ENCODE measurements around the gene SLC39A3. TPM values are rescaled to one million over a fixed set of nuclear protein-coding genes. Genes with fewer than 3 reads are reported as not detected.

SLC39A3 gene
- total and polyA plus RNA-seq, 4 donors = 22.4 to 56.5 (median 42.7) TPM

GRCh38 chr19:2724148-2724557 is 15.7 kb downstream of the SLC39A3 start:
- DNase-seq (ENCODE audit: low read depth in 4 of 6, low spot score in 6 of 6) = no peak
- 48% methylated on average over 7 of the region's 7 CpGs for WGBS (ENCODE audit: insufficient coverage)
- Histone ChIP-seq H3K27ac (ENCODE audit: low read depth, low read length) (no peak overlapping the region), H3K4me3 (ENCODE audit: low read depth, low read length) (no peak overlapping the region), H3K4me1 (ENCODE audit: control insufficient read depth, insufficient read depth, low read length) (peaks cover 43% of the 10 kb centered on the region), H3K9me3 (ENCODE audit: control insufficient read depth, insufficient read depth, low read length) (no peaks in the 10 kb centered on the region), H3K36me3 (ENCODE audit: control insufficient read depth, insufficient read depth, low read length) (peaks cover 5% of the 10 kb centered on the region), H3K27me3 (ENCODE audit: control insufficient read depth, insufficient read depth, low read length) (peaks cover 21% of the 10 kb centered on the region)

- Histone ChIP-seq H3K36me3 (ENCODE audit: control insufficient read depth, insufficient read depth, low read length) (peaks cover 3% of the 10 kb centered on the region), H3K27me3 (ENCODE audit: control insufficient read depth, insufficient read depth, low read length) (peaks cover 21% of the 10 kb centered on the region), H3K4me3 (ENCODE audit: low read depth, low read length) (no peak overlapping the region), H3K27ac (ENCODE audit: low read depth, low read length) (no peak overlapping the region), H3K9me3 (ENCODE audit: control insufficient read depth, insufficient read depth, low read length) (no peaks in the 10 kb centered on the region), H3K4me1 (ENCODE audit: control insufficient read depth, insufficient read depth, low read length) (peaks cover 43% of the 10 kb centered on the region)
- DNase-seq (ENCODE audit: low read depth in 4 of 6, low spot score in 6 of 6) = no peak
- 74% methylated on average over 14 of the region's 14 CpGs for WGBS (ENCODE audit: insufficient coverage)
Measured at GRCh38 chr19:2723747-2724146, 16.1 kb downstream of the SLC39A3 start.

GRCh38 chr19:2723345-2723715 is 16.5 kb downstream of the SLC39A3 start:
- Histone ChIP-seq H3K4me3 (ENCODE audit: low read depth, low read length) (no peak overlapping the region), H3K9me3 (ENCODE audit: control insufficient read depth, insufficient read depth, low read length) (no peaks in the 10 kb centered on the region), H3K36me3 (ENCODE audit: control insufficient read depth, insufficient read depth, low read length) (peaks cover under 1% of the 10 kb centered on the region), H3K27ac (ENCODE audit: low read depth, low read length) (no peak overlapping the region), H3K4me1 (ENCODE audit: control insufficient read depth, insufficient read depth, low read length) (peaks cover 43% of the 10 kb centered on the region), H3K27me3 (ENCODE audit: control insufficient read depth, insufficient read depth, low read length) (peaks cover 21% of the 10 kb centered on the region)
- no peak for DNase-seq (ENCODE audit: low read depth in 4 of 6, low spot score in 6 of 6)
- 90% methylated on average over 11 of the region's 13 CpGs for WGBS (ENCODE audit: insufficient coverage)

- no peak overlapping the region for H3K27ac ChIP-seq (ENCODE audit: low read depth, low read length)
- WGBS (ENCODE audit: insufficient coverage) = 62% methylated on average over 28 of the region's 28 CpGs
- H3K4me1 ChIP-seq (ENCODE audit: control insufficient read depth, insufficient read depth, low read length) = peaks cover 45% of the 10 kb centered on the region
- peak in 1 of 6 donors; percentile 37 for DNase-seq (ENCODE audit: low read depth in 4 of 6, low spot score in 6 of 6)
- no peak overlapping the region for H3K4me3 ChIP-seq (ENCODE audit: low read depth, low read length)
- H3K36me3 ChIP-seq (ENCODE audit: control insufficient read depth, insufficient read depth, low read length) = peaks cover 5% of the 10 kb centered on the region
- H3K9me3 ChIP-seq (ENCODE audit: control insufficient read depth, insufficient read depth, low read length) = no peaks in the 10 kb centered on the region
- peaks cover 21% of the 10 kb centered on the region for H3K27me3 ChIP-seq (ENCODE audit: control insufficient read depth, insufficient read depth, low read length)
Measured at GRCh38 chr19:2722541-2723344, 17.1 kb downstream of the SLC39A3 start.

- DNase-seq (ENCODE audit: low read depth in 4 of 6, low spot score in 6 of 6) = peak in 2 of 6 donors; percentile 35 to 36
- H3K27ac ChIP-seq (ENCODE audit: low read depth, low read length) = no peak overlapping the region
- WGBS (ENCODE audit: insufficient coverage) = 20% methylated on average over 34 of the region's 39 CpGs
- peaks cover 14% of the 10 kb centered on the region for H3K36me3 ChIP-seq (ENCODE audit: control insufficient read depth, insufficient read depth, low read length)
- peaks cover 13% of the 10 kb centered on the region for H3K27me3 ChIP-seq (ENCODE audit: control insufficient read depth, insufficient read depth, low read length)
- H3K4me3 ChIP-seq (ENCODE audit: low read depth, low read length) = peak overlapping the region; percentile 38
- no peaks in the 10 kb centered on the region for H3K9me3 ChIP-seq (ENCODE audit: control insufficient read depth, insufficient read depth, low read length)
- H3K4me1 ChIP-seq (ENCODE audit: control insufficient read depth, insufficient read depth, low read length) = peaks cover 43% of the 10 kb centered on the region
Measured at GRCh38 chr19:2721570-2722540, 18.0 kb downstream of the SLC39A3 start.

- Histone ChIP-seq H3K36me3 (ENCODE audit: control insufficient read depth, insufficient read depth, low read length) (peaks cover 23% of the 10 kb centered on the region), H3K4me1 (ENCODE audit: control insufficient read depth, insufficient read depth, low read length) (peaks cover 40% of the 10 kb centered on the region), H3K9me3 (ENCODE audit: control insufficient read depth, insufficient read depth, low read length) (no peaks in the 10 kb centered on the region), H3K4me3 (ENCODE audit: low read depth, low read length) (peak within 1 kb of the TSS; percentile 48), H3K27me3 (ENCODE audit: control insufficient read depth, insufficient read depth, low read length) (peaks cover 5% of the 10 kb centered on the region), H3K27ac (ENCODE audit: low read depth, low read length) (peak within 1 kb of the TSS; percentile 40)
- DNase-seq (ENCODE audit: low read depth in 4 of 6, low spot score in 6 of 6) = peak in 2 of 6 donors; percentile 58 to 67
- WGBS (ENCODE audit: insufficient coverage) = under 1% methylated on average over 77 of the region's 100 CpGs
Measured at GRCh38 chr19:2720777-2721569, 18.8 kb downstream of the SLC39A3 start, which contains the start of gene DIRAS1. Gene DIRAS1, minus strand, starts transcription at chr19:2721372. Its CDS starts 3,566 bp downstream, at chr19:2717806.

- Histone ChIP-seq H3K9me3 (ENCODE audit: control insufficient read depth, insufficient read depth, low read length) (peaks cover 2% of the 10 kb centered on the region), H3K4me1 (ENCODE audit: control insufficient read depth, insufficient read depth, low read length) (peaks cover 40% of the 10 kb centered on the region), H3K27me3 (ENCODE audit: control insufficient read depth, insufficient read depth, low read length) (peaks cover 5% of the 10 kb centered on the region), H3K4me3 (ENCODE audit: low read depth, low read length) (peak overlapping the region; percentile 48), H3K36me3 (ENCODE audit: control insufficient read depth, insufficient read depth, low read length) (peaks cover 31% of the 10 kb centered on the region), H3K27ac (ENCODE audit: low read depth, low read length) (peak overlapping the region; percentile 40)
- 2% methylated on average over 27 of the region's 37 CpGs for WGBS (ENCODE audit: insufficient coverage)
- DNase-seq (ENCODE audit: low read depth in 4 of 6, low spot score in 6 of 6) = peak in 2 of 6 donors; percentile 80 to 81
Measured at GRCh38 chr19:2719920-2720776, 19.7 kb downstream of the SLC39A3 start.

GRCh38 chr19:2719232-2719735 is 20.5 kb downstream of the SLC39A3 start:
- peaks cover 40% of the 10 kb centered on the region for H3K4me1 ChIP-seq (ENCODE audit: control insufficient read depth, insufficient read depth, low read length)
- no peak overlapping the region for H3K4me3 ChIP-seq (ENCODE audit: low read depth, low read length)
- 20% methylated on average over 2 of the region's 7 CpGs for WGBS (ENCODE audit: insufficient coverage)
- H3K27me3 ChIP-seq (ENCODE audit: control insufficient read depth, insufficient read depth, low read length) = peaks cover 5% of the 10 kb centered on the region
- no peak overlapping the region for H3K27ac ChIP-seq (ENCODE audit: low read depth, low read length)
- DNase-seq (ENCODE audit: low read depth in 4 of 6, low spot score in 6 of 6) = no peak
- peaks cover 39% of the 10 kb centered on the region for H3K36me3 ChIP-seq (ENCODE audit: control insufficient read depth, insufficient read depth, low read length)
- H3K9me3 ChIP-seq (ENCODE audit: control insufficient read depth, insufficient read depth, low read length) = peaks cover 2% of the 10 kb centered on the region

Data from spinal cord (tissue), 10 donors.